Left colon (tissue), 2 donors: ENCODE results near the gene HPS1. TPM values are rescaled to one million over a fixed set of nuclear protein-coding genes. Genes with fewer than 3 reads are reported as not detected.
"Not testable (repeated sequence)": the region's sequence is repeated elsewhere in the genome, so short reads cannot be mapped to it uniquely, and the experiment has no call there.

Experiments used
- ATAC-seq: fragments of 200-7000 bp; cut with Tn5 transposase; one replicate; pipeline ENCODE4 v1.9.1; 2020; ENCODE audit warnings: mild to moderate bottlenecking, moderate library complexity
- DNase-seq, 2 donors: peaks; one replicate each; pipeline ENCODE4 v3.0.0-alpha.2; 2020
- intact Hi-C, 2 donors: fragments of 100-400 bp; cut with DNase I in 1 of 2; cut with micrococcal nuclease in 1 of 2; formaldehyde crosslinking; loops; one replicate each; pipeline versions ENCODE4 v1.11.2 to v1.14.0; 2022; cut with DNase I, micrococcal nuclease
- total RNA-seq, 2 donors: library from RNA; stranded (reverse); fragmentation: NEBNext Ultra II Directional; extraction: Animal tissue kit (Norgen Biotek cat#: 25700); gene quantifications; one replicate each; pipeline ENCODE4 v1.2.1, GENCODE V29; 2021
- donor health status: DM: no; HTN: no; CAD: no.
- donor health status: DM: yes; HTN: yes; CAD: no.

Gene HPS1
- total RNA-seq, 2 donors from 2014 or later = 74.7 to 96.2 TPM

- intact Hi-C loops = no loop called here
- ATAC-seq (peak; percentile 63), DNase-seq (no peak)
Observed at GRCh38 chr10:98403812-98404504, 42.8 kb downstream of the HPS1 start.

- peak in 1 of 2 donors; percentile 55 for DNase-seq
- intact Hi-C loops = no loop called here
- ATAC-seq = peak; percentile 64
Observed at GRCh38 chr10:98402931-98403718, 43.6 kb downstream of the HPS1 start.

- no peak for DNase-seq
- intact Hi-C loops = no loop called here
- ATAC-seq = no peak
Observed at GRCh38 chr10:98402478-98402877, 44.3 kb downstream of the HPS1 start.

- ATAC-seq = no peak
- no peak for DNase-seq
Observed at GRCh38 chr10:98400482-98400881, 46.3 kb downstream of the HPS1 start.

GRCh38 chr10:98399784-98400183 is 47.0 kb downstream of the HPS1 start:
- DNase-seq = no peak
- intact Hi-C loops = no loop called here

More at GRCh38 chr10:98400482-98400881, 46.3 kb downstream of the HPS1 start:
- intact Hi-C loops = no loop called here

GRCh38 chr10:98397089-98397600 is 49.6 kb downstream of the HPS1 start:
- DNase-seq = no peak
- ATAC-seq = no peak
- intact Hi-C loops = no loop called here

More at GRCh38 chr10:98399784-98400183, 47.0 kb downstream of the HPS1 start:
- no peak for ATAC-seq

GRCh38 chr10:98396096-98397063 is 50.4 kb downstream of the HPS1 start:
- intact Hi-C loops = no loop called here
- no peak for DNase-seq
- ATAC-seq = no peak

GRCh38 chr10:98394851-98395440 is 51.8 kb downstream of the HPS1 start:
- DNase-seq (no peak), ATAC-seq (no peak)
- intact Hi-C loops = no loop called here

GRCh38 chr10:98391578-98391991 is 55.1 kb downstream of the HPS1 start:
- DNase-seq = no peak

GRCh38 chr10:98391065-98391464 is 55.7 kb downstream of the HPS1 start:
- DNase-seq (no peak), ATAC-seq (no peak)
- intact Hi-C loops = no loop called here

More at GRCh38 chr10:98391578-98391991, 55.1 kb downstream of the HPS1 start:
- ATAC-seq = no peak
- intact Hi-C loops = no loop called here

- no peak for DNase-seq
- no peak for ATAC-seq
- intact Hi-C loops = no loop called here
Observed at GRCh38 chr10:98390406-98390805, 56.3 kb downstream of the HPS1 start.

- ATAC-seq (no peak), DNase-seq (no peak)
- intact Hi-C loops = no loop called here
Observed at GRCh38 chr10:98389398-98389797, 57.3 kb downstream of the HPS1 start.

- DNase-seq = no peak
- ATAC-seq = no peak
- intact Hi-C loops = no loop called here
Observed at GRCh38 chr10:98388101-98388655, 58.6 kb downstream of the HPS1 start.

GRCh38 chr10:98384531-98385133 is 62.1 kb downstream of the HPS1 start:
- ATAC-seq (no peak), DNase-seq (no peak)
- intact Hi-C loops = no loop called here

GRCh38 chr10:98383869-98384268 is 62.9 kb downstream of the HPS1 start:
- DNase-seq (no peak), ATAC-seq (no peak)
- intact Hi-C loops = no loop called here

- intact Hi-C loops, ATAC-seq, DNase-seq: not testable (repeated sequence)
Observed at GRCh38 chr10:98383134-98383667, 63.5 kb downstream of the HPS1 start.

GRCh38 chr10:98382691-98383101 is 64.0 kb downstream of the HPS1 start:
- intact Hi-C loops = no loop called here
- DNase-seq = no peak
- ATAC-seq = no peak
